ENCODE data around the gene KLHL3.
A peak's percentile ranks its signal among the peaks of the same experiment; 100 is the strongest.
"Not testable (repeated sequence)": the region's sequence is repeated elsewhere in the genome, so short reads cannot be mapped to it uniquely, and the experiment has no call there.

KLHL3 gene, protein sequence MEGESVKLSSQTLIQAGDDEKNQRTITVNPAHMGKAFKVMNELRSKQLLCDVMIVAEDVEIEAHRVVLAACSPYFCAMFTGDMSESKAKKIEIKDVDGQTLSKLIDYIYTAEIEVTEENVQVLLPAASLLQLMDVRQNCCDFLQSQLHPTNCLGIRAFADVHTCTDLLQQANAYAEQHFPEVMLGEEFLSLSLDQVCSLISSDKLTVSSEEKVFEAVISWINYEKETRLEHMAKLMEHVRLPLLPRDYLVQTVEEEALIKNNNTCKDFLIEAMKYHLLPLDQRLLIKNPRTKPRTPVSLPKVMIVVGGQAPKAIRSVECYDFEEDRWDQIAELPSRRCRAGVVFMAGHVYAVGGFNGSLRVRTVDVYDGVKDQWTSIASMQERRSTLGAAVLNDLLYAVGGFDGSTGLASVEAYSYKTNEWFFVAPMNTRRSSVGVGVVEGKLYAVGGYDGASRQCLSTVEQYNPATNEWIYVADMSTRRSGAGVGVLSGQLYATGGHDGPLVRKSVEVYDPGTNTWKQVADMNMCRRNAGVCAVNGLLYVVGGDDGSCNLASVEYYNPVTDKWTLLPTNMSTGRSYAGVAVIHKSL
- 0.35 to 3.7 (median 2.0) reads per million in 18 experiments for total RNA-seq

DNA sequence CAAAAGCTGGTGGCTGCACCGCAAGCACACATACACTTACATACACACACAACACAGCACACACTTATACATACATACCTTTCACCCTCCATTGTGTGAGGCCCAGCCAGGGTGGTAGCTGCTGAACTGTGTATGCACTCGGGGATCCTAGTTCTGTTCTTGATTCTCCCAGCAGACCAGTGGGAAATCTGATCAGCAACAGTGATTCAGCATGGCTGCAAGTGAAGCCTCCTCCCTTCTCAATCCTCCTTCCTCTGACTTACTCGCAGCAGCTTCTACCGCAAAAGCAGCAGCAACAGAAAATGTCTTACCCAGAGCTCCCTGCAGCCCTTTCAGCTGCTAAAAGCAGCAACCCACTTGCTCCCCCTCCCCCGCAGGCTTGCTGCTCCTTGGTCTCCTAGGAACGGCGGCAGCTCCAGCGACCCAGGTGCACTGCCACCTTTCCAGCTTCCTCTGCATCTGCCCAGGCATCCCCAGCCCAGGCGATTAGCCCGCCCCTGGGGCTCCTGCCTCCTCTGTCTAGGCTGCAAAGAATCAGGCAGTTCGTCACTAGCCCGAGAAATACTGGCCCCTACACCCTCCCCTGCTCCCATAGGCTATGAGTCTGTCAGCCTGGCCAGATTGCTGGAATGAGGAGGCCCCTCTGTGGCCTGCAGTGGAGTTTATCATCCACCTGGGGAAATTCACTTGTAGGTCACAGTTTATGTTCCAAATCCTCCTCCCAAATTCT lies at the start of gene KLHL3:
Gene KLHL3 (minus strand): TSS at position 535 of the 730 bp plus-strand sequence. CDS start 443 bp downstream, at position 92.
- DNase-seq: peak in 1 of 2 donors; percentile 45

DNA sequence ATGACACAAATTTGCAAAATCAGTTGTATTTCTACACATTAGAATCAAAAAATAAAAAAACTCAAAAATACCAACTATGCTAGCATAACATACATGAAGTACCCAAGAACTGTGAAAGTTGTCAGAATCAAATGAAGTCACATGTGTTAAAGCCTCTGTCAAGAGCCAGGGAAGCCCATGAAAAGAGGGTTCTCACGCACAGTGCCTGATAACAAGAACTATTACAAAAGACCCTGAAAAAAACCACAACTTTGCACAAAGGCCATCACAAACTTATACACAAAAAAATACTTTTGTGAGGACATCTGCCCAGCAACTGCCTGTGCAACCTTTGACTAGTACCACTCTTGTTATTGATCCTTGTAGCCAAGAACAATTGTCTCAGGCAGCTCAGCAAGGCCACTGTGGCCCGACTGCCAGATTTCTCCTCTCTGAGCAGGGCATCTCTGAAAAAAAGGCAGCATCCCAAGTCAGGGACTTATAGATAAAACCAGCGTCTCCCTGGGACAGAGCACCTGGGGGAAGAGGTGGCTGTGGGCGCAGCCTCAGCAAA lies 47.2 kb upstream of the KLHL3 start:
- no peak for DNase-seq

DNA sequence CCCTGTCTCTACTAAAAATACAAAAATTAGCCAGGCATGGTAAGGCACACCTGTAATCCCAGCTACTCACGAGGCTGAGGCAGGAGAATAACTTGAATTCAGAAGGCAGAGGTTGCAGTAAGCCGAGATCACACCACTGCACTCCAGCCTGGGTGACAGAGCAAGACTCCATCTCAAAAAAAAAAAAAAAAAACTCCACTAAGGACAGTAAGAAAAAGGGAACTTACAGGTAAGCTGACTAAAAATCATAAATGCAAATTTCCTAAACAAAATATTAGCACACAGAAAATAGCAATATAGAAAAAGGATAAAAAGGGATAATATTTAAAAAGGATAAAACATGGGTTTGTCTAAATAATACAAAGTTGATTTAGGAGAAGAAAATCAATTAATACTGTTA lies 46.2 kb upstream of the KLHL3 start:
- no peak for DNase-seq

DNA sequence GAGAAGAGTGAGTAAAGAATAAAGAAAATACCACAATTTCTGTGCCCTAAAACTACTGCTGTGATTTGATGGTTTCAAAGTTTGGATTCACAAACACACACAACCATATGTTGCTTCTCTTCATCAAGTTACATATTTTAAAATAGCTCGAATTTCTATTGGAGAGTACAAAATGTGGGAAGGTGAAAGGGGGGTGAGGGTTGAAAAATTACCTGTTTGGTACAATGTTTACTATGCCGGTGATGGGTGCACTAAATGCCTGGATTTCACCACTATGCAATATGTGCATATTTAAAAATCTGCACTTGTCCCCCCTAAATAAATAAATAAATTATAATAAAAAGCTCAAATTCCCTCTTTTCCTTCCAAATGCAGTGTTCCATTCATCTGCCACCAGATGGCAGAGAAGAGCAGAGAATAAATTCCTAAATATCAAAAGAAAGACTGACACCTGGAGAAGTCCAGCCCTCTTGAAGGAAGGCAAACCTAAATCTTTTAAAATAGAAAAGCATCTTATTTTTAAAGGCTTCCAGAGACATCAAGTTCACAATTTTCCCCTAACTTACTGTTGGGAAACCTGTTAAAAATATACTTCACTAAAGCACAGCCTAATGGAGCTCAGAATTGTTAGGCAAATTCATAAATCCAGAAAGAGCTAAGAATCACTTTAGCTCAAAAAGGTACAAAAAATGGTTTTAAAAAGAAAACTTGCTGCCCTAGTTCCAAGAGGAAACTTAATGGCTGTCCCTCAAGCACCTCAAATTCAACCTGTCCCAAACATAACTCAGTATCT lies 43.1 kb upstream of the KLHL3 start:
- peak; percentile 10 to 31 for DNase-seq

DNA sequence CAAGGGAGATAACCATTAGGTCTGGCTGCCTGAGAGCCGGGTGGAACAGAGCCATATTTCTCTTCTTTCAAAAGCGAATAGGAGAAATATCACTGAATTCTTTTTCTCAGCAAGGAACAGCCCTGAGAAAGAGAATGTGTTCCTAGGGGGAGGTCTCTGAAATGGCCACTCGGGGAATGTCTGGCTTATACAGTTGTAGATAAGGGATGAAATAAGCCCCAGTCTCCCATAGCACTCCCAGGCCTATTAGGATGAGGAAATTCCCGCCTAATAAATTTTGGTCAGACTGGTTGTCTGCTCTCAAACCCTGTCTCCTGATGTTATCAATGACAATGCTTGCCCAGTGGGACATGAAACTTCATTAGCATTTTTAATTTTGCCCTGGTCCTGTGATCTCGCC lies 32.0 kb upstream of the KLHL3 start:
- DNase-seq: not testable (repeated sequence)

DNA sequence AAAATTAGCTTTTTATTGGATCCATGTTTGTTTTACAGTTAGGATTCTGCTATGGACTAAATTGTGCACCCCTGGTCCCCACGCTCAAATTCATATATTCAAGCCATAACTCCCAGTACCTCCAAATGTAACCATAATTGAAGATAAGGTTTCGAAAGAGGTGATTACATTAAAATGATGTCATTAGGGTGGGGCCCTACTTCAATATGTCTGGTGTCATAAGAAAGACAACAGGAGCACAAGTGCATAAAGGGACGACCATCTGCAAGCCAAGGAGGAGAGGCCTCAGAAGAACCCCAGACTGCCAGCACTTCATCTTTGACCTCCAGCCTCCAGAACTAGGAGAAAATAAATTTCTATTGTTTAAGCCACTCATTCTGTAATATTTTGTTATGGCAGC lies 25.7 kb upstream of the KLHL3 start:
- DNase-seq: peak in 1 of 2 donors; percentile 29

DNA sequence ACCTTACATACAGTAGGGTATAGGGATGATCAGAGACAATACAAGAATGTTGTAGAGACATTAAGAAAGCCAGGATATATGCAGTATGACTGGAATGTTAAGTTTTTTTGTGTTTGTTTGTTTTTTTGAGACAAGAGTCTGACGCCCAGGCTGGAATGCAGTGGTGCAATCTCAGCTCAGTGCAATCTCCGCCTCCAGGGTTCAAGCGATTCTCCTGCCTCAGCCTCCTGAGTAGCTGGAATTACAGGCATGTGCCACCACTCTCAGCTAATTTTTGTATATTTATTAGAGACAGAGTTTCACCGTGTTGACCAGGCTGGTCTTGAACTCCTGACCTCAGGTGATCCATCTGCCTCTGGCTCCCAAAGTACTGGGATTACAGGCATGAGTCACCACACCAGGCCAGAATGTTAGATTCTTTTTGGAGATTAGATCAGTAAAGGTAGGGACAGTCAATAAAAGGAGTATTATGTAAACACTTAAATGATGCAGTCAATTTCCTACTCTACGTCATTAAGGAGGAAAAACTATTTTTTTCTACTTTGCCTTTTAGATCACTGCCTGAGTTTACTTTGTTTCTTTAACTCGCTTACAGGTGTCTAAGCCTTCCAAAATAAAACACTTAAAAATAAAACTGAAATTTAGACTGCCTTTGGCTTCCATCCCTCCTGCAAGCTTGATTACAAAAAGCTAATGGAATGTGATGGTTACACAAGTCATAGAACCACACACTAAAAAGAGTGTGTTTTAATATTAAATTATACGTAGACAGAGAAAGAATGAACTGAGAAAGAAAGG lies 25.0 kb upstream of the KLHL3 start:
- DNase-seq: no peak

DNA sequence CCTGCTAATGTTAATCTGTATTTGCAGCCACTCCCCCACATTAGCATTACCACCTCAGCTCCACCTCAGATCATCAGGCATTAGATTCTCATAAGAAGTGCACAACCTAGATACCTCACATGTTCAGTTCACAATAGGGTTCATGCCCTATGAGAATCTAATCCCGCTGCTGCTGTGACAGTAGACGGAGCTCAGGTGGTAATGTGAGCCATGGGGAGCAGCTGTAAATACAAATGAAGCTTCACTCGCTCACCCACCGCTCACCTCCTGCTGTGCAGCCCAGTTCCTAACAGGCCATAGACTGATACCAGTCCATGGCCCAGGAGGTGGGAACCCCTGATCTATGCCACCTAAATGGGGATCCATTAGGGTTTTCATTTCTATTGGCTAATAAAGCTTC lies 24.4 kb upstream of the KLHL3 start:
- DNase-seq: no peak

DNA sequence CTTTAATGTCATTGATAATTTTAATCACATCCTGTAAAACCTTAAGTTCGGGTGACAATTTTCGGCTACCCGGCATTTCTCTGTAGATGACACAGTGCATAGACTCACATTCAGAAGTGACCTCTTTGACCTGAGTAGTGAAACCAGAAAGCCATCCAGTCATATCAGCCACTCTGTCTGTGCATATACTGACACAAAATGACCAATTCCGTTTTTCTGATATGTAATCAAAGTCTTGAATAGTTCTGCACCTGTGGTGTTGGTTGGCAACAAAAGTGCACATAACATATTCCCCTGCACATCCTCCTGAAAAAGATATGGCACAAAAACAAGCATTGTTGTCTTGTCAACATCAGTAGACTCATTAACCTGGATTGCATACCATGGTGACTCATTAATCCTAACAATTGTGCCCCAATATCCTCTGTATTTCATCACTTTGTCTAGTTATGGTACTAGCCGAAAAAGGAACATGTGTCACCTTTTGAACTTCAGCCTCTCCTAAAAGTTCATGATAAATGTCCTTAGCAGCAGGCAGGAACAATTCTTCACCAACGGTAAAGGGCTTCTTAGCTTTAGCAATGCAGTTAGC lies 22.9 kb upstream of the KLHL3 start:
- peak in 1 of 2 donors; percentile 11 for DNase-seq

DNA sequence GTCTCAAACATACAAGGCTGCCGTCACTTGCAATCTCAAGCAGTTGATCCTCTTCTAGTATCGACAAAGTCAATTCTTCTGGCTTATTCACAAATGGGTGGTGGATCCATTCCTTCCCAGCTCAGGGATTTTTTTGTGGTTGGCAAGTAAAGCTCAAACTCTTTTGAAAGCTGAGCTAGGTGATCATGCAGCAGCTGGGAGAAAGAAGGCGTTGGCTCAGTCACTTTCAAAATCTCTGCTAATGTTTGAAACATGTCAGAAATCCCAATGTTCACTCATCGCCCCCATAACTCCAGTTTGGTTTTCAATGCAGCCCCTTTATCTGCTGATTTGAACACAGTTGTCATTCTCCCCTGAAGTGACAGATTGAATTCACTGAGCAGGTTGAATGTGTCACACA lies 22.2 kb upstream of the KLHL3 start:
- DNase-seq: no peak

DNA sequence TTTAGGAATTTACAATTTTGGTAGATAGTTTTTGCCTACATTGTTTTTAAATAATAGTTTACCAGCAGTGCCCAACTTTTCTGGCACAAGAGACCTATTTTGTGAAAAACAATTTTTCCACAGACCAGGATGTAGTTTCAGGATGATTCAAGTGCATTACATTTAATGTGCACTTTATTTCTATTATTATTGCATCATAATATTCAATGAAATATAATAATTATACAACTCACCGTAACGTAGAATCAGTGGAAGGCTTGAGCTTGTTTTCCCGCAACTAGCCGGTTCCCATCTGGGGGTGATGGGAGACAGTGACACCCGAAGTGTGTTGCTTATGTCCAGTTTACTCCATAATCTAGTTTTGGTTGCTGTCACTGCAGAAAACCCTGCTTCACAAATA lies 21.7 kb upstream of the KLHL3 start:
- DNase-seq: no peak

DNA sequence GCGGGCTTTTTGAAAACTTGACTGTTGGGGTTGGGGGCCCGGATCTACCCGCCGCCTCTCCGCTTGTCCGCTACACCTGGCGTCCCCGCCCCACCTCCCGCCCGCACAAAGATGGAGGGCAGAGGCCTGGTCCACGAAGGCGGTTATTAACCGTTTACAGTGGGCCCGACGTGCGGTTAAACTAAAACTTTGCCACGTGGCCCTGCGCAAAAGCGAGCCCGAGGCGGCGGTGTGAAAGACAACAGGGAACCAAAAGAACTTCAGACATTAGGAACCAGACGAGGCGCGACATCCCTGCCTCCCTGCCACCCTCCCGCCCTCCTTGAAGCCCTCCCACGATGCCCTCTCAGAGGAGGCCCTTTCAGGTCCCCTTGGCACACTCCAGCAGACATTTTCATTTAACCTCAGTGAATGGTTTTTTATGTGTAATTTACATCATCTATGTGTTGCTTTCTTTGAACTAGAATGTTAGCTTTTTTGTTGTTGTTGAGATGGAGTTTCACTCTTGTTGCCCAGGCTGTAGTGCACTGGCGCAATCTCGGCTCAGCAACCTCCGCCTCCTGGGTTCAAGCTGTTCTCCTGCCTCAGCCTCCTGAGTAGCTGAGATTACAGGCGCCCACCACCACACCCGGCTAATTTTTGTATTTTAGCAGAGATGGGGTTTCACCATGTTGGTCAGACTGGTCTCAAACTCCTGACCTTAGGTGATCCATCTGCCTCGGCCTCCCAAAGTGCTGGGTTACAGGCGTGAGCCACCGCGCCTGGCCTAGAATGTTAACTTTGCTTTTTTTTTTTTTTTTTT lies 19.3 kb upstream of the KLHL3 start:
- DNase-seq: no peak

DNA sequence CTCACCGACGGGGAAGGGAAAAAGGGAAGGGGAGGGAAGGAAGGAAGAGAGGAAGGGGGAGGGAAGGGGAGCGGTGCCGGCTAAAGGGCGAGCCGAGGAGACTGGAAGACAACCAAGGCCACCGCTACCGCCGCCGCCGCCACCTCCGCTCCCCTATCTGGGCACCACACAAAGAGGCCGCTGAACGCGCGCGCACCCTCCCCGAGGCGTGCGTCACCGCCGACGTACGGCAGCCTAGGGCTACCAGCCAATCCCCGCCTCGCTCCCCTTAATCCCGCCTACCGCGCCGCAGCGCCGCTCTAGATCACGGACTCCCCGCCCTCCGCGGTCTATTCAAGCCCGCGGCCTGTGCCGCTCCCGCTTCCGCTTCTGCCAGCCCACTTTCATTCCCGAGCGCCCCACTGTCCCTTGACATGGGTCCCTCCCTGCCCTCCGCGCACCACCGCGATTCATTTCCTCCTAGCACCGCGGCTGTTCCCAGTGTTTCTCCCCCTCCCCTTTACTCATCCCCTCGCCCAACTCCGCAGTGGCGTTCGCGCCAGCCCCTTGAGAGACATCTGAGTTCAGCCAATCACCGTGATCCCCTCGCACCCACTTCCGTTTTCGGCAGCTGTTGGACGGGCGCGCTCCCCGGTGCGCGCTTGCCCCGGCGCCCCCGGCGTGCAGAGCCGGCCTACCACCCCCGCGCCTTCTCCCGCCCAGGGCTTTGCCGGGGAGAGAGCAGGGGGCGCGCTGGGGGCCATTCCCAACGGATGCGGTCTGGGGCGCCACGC lies 18.5 kb upstream of the KLHL3 start, which contains the start of gene HNRNPA0:
Gene HNRNPA0 (minus strand): TSS at position 176 of the 773 bp plus-strand sequence. CDS start 297 bp downstream, outside the sequence.
- peak; percentile 98 to 99 for DNase-seq

DNA sequence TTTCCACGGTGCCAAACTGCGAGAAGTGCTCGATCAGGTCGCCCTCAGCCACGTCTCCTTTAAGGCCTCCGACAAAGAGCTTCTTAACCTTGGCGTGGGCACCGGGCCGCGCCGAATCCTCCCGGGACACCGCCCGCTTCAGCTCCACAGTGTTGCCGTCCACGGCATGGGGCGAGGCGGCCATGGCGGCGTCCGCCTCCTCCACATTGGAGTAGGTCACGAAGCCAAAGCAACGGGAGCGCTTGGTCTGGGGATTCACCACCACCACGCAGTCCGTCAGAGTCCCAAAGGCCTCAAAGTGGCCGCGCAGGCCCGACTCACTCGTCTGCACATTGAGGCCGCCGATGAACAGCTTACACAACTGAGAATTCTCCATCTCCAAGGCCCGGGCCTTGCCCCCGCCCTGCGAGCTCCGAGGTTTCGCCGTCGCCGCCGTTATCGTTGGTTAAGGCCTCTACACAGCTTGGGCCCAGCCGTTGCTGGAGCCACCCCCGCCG lies 17.9 kb upstream of the KLHL3 start:
- DNase-seq: peak in 1 of 2 donors; percentile 47

DNA sequence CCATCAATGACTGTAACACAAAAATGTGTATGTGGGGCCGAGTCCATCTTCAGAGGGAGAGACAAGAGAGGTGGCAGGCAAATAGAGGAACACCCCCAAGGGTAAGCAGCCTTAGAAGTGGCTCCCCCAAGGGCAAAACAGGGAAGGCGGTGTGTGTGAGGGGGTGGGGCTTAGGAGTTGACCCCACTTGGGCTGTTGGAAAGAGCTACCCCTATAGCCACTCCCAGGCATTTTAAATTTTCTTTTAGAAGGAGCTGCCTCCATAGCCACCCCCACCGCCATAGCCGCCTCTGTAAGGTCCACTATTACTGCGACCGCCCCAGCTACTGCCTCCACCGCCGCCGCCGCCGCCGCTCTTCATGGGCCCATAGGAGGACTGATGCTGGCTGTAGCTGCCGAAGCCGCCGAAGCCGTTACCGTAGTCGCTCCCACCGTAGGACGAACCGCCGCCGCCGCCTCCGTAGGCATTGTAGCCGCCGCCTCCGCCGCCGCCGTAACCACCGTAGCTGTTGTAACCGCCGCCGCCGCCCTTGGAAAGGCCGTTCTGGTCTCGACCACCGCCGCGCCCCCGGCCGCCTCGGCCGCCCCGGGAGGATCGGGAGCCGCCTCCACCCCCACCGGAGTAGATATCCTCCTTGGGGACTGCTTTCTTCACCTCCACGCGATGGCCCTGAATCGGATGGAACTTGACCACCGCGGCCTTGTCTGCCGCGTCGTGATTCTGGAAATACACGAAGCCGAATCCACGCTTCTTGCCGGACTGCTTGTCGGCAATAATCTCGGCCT lies 17.2 kb upstream of the KLHL3 start:
- peak; percentile 47 to 63 for DNase-seq

DNA sequence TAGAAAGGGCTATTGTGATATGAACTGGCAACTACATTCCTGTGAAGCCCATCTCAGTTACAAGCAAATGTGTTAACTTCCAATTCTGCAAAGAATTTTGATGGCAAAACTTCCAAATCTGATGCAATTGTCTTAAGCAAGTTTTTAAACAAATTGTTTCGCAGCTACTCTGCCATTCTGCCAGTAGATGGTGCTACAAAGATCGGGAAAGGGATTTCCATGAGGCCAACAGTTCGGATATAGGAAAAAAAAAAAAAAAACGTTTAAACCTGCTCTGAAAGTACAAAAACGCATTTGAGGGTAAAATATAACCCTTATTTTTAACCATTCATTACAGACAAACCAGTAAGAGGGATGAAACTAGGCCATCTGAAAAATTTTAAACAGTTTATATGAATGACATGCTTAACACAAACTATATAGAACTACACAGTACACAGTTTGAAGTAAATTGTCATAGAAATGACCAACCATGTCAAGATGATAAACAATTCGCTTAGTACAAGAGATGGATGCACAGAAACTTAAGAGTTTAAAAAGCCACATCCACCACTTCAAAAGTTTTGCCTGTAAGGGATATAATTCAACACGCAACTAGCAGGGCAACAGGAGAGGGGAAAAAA lies 16.1 kb upstream of the KLHL3 start:
- DNase-seq: peak; percentile 77 to 81

DNA sequence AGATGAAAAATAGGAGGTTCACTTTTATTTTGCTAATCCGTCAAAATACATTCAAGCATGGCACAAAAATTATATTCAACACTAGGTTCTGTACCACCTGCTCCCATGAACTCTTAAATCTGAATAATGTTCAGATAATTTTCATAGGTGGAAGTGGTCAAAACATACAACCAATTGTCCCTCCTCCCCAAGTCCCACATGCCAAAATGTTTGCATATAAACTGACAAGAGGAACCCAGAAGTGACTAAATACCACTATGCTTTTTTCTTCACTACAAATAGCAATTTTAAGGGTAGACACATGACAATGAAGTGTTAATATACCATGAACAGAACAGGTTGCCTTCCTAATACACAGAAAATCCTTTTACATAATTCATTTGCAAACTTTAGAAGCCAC lies 14.5 kb upstream of the KLHL3 start:
- DNase-seq: no peak

DNA sequence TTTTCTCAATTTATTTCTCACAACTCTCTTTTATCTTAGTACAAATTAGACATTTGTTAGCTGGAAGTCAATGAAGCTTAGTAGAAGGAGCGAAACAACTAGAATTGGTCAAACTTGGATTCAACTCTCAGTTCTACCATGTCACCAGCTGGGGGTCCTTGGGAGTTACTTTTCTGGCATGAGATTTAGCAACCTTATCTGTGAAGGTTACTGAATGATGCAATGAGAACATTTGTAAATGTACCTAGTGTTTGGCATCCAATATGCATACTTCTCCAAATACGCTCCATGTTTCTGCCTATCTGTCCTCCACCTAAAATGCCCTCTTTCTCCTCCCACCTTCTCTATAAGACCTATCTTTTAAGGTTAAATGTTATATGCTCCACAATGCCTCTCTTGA lies 12.0 kb upstream of the KLHL3 start:
- no peak for DNase-seq
